GM21528 (cell line): ENCODE measurements around the gene MZF1.
A peak's percentile ranks its signal among the peaks of the same experiment; 100 is the strongest.
"Not testable (repeated sequence)": the region's sequence is repeated elsewhere in the genome, so short reads cannot be mapped to it uniquely, and the experiment has no call there.

Experiments
- ATAC-seq: cut with Tn5 transposase; IDR thresholded peaks from one replicate; pipeline ENCODE4 v1.9.1; 2021; ENCODE audit warnings: mild to moderate bottlenecking, moderate library complexity; ENCODE audit not compliant: unreplicated experiment, low FRiP score

MZF1 gene

DNA sequence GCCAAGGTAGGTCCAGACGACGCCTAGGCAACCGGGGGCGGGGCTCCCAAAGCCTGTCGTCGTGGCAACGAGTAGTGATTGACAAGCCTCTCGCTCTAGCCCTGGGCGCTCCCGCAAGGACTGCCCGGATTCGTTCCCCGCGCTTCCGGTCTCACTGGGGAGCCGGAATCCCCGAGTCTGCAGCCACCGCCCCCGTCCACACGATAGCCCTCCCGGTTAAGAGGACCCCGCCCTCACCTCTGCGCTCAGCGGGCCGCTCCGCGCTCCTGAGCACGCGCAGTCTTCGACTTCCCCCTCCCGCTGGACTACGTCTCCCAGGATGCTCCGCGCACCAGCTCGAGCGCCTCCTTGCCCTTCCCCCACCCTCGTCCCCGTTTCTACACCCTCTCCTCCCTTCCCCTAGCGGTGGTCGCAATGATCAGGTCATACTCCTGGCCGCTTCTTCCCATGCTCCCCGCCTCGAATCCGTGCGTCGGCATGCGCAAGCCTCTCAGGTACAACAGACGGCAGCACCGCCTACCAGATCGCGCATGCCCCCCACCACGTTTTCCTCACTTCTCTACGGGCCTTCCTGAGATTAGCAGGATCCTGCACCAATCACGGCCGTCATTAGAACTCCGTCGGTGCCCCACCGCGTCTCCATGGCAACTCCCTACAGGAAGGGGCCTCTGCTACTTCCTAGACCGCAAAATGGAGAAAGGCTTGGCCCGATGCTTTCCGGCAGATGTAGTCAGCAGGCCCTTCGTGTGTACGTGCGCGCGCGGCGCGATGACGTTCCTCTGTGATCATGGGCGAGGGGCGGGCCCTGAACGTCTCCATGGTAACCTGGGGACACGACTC is at the start of gene MZF1:
Gene MZF1 (minus strand): TSS at position 518 of the 840 bp plus-strand sequence. CDS start 1,946 bp downstream, outside the sequence.
- peak; percentile 61 for ATAC-seq

GRCh38 chr19:58607213-58607612 is 34.1 kb upstream of the MZF1 start:
- not testable (repeated sequence) for ATAC-seq

GRCh38 chr19:58606251-58606896 is 33.2 kb upstream of the MZF1 start:
- ATAC-seq, result not testable (repeated sequence)

GRCh38 chr19:58586133-58586765 is 13.1 kb upstream of the MZF1 start:
- ATAC-seq, result no peak

GRCh38 chr19:58585442-58586132 is 12.5 kb upstream of the MZF1 start:
- ATAC-seq, result no peak

GRCh38 chr19:58584498-58585441 is 11.6 kb upstream of the MZF1 start:
- no peak for ATAC-seq

GRCh38 chr19:58582985-58583384 is 9.8 kb upstream of the MZF1 start:
- ATAC-seq, result no peak

DNA sequence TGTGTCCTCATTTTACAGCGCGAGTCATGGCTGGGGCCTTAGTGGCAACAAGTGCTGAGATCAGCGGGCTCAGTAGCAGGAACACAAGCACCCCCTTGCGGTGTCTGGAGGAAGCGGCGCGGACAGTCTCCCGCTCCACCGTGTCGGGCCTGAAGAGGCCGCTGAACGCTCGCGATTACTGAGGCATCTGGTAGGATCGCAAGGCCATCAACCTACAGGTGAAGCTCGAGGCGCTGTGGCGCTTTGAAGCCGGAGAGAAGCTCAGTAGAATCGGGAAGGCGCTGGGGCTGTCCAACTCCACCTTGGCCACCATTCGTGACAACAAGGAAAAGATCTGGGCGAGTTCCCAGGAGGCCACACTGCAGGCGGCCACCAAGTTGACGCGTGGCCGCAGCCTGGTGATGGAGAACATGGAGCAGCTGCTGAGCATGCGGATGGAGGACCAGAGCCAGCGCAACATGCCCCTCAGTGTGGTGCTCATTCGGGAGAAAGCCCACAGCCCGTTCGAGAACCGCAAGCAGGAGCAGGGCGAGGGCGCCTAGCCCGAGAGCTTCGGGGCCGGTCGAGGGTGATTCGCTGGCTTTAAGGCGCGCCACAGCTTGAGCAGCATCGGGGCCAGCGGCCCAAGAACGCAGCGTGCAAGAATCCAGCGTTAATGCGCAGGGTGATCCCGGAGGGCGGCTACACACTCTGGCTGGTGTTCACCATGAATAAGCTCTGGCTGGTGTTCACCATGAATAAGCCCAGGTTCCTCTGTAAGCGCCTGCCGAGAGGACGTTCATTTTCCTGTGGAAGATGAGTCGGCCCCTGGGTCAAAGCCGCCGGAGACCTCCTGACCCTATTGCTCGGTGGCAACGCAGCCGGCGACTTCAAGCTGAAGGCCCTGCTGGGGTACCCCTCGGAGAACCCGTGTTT is 8.3 kb upstream of the MZF1 start:
- peak; percentile 49 for ATAC-seq

- no peak for ATAC-seq
Measured at GRCh38 chr19:58579473-58580142, 6.5 kb upstream of the MZF1 start.

- ATAC-seq, result no peak
Measured at GRCh38 chr19:58578012-58578925, 5.1 kb upstream of the MZF1 start.

DNA sequence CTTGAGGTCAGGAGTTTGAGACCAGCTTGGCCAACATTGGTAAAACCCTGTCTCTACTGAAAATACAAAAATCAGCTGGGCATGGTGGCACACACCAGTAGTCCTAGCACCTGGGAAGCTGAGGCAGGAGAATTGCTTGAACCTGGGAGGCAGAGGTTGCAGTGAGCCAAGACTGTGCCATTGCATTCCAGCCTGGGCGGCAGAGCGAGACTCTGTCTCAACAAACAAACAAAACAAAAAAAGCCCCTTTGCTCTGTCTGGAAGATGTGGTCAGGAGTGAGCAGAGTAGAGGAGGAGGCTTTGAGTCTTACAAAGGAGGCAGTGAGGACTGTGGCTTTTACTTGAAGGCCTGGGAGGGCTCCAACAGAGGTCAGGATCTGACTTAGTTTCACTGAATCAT is 4.4 kb upstream of the MZF1 start:
- not testable (repeated sequence) for ATAC-seq

- ATAC-seq, result peak; percentile 45
Measured at GRCh38 chr19:58575183-58576041, 2.3 kb upstream of the MZF1 start.

GRCh38 chr19:58573658-58574164 is 576 bp upstream of the MZF1 start:
- no peak for ATAC-seq

GRCh38 chr19:58572026-58572817 is 913 bp downstream of the MZF1 start:
- ATAC-seq, result no peak

- no peak for ATAC-seq
Measured at GRCh38 chr19:58571575-58571947, 1.6 kb downstream of the MZF1 start.
